Smooth muscle cell (in vitro differentiated cells): Measurements from ENCODE around the gene SDHA. TPM values are rescaled to one million over a fixed set of nuclear protein-coding genes. Genes with fewer than 3 reads are reported as not detected.
"Not testable (repeated sequence)": the region's sequence is repeated elsewhere in the genome, so short reads cannot be mapped to it uniquely, and the experiment has no call there.

Experiments
- DNase-seq: peaks from one replicate; lab custom pipeline; 2025; ENCODE audit not compliant: unreplicated experiment; lab: John Stamatoyannopoulos, UW
- H2AFZ ChIP-seq: fragments of 200-600 bp; sonication (generic); 2 replicates; pipeline ENCODE4 v1.6.0; 2016; ENCODE audit warnings: antibody characterized with exemption, low read depth, mild to moderate bottlenecking
- H3F3A ChIP-seq: fragments of 200-600 bp; sonication (generic); 2 replicates; pipeline ENCODE4 v1.6.0; 2017; ENCODE audit warnings: antibody characterized with exemption, low read depth
- H3K27ac ChIP-seq: fragments of 200-600 bp; sonication (generic); 2 replicates; pipeline ENCODE4 v1.5.1; 2016; ENCODE audit warnings: low read depth, mild to moderate bottlenecking
- H3K27me3 ChIP-seq: fragments of 200-600 bp; sonication (generic); 2 replicates; pipeline ENCODE4 v1.6.1; 2016; ENCODE audit warnings: low read depth, mild to moderate bottlenecking
- H3K36me3 ChIP-seq: fragments of 200-600 bp; sonication (generic); 2 replicates; pipeline ENCODE4 v1.5.1; 2016; ENCODE audit warnings: low read depth
- H3K4me1 ChIP-seq: fragments of 200-600 bp; sonication (generic); 2 replicates; pipeline ENCODE4 v1.5.1; 2016; ENCODE audit warnings: low read depth
- H3K4me2 ChIP-seq: fragments of 200-600 bp; sonication (generic); 2 replicates; pipeline ENCODE4 v1.6.0; 2016; ENCODE audit warnings: mild to moderate bottlenecking
- H3K4me3 ChIP-seq: fragments of 200-600 bp; sonication (generic); 2 replicates; pipeline ENCODE4 v1.5.1; 2016; ENCODE audit warnings: mild to moderate bottlenecking
- H3K79me2 ChIP-seq: fragments of 200-600 bp; sonication (generic); 2 replicates; pipeline ENCODE4 v1.6.0; 2016; ENCODE audit warnings: low read depth, mild to moderate bottlenecking
- H3K9ac ChIP-seq: fragments of 200-600 bp; sonication (generic); 2 replicates; pipeline ENCODE4 v1.6.0; 2016; ENCODE audit warnings: low read depth
- H3K9me3 ChIP-seq: fragments of 200-600 bp; sonication (generic); replicated peaks from 2 replicates; pipeline ENCODE4 v1.5.1; 2016; ENCODE audit warnings: low read depth
- H4K20me1 ChIP-seq: fragments of 200-600 bp; sonication (generic); 2 replicates; pipeline ENCODE4 v1.6.0; 2016; ENCODE audit warnings: low read depth
- WGBS: methylation state at CpG from one replicate; pipeline ENCODE4 v1.1.7; 2016; ENCODE audit warnings: low lambda C conversion rate; 5-methylcytosine and 5-hydroxymethylcytosine counted together
- polyA plus RNA-seq: library from polyadenylated mRNA; unstranded; fragments of >200 nt; fragmentation: Nextera tagmentation; extraction: Ambion mirVana; gene quantifications from 2 replicates; pipeline ENCODE4 v1.2.1, GENCODE V29; 2016
- total RNA-seq: library from RNA; depleted of rRNA; stranded (reverse); fragments of >200 nt; gene quantifications from 2 replicates; pipeline ENCODE4 v1.2.3, GENCODE V29; 2014
- TF ChIP-seq, protein P1 (sequence below): fragments of 200-600 bp; sonication (generic); IDR thresholded peaks from 2 replicates; pipeline ENCODE4 v1.5.1; 2017; ENCODE audit warnings: borderline replicate concordance, mild to moderate bottlenecking, antibody characterized with exemption; ENCODE audit not compliant: insufficient read depth, poor library complexity, severe bottlenecking

Gene SDHA
- total and polyA plus RNA-seq, 2 experiments from 2014 or later, result 59.7 to 130 TPM

DNA sequence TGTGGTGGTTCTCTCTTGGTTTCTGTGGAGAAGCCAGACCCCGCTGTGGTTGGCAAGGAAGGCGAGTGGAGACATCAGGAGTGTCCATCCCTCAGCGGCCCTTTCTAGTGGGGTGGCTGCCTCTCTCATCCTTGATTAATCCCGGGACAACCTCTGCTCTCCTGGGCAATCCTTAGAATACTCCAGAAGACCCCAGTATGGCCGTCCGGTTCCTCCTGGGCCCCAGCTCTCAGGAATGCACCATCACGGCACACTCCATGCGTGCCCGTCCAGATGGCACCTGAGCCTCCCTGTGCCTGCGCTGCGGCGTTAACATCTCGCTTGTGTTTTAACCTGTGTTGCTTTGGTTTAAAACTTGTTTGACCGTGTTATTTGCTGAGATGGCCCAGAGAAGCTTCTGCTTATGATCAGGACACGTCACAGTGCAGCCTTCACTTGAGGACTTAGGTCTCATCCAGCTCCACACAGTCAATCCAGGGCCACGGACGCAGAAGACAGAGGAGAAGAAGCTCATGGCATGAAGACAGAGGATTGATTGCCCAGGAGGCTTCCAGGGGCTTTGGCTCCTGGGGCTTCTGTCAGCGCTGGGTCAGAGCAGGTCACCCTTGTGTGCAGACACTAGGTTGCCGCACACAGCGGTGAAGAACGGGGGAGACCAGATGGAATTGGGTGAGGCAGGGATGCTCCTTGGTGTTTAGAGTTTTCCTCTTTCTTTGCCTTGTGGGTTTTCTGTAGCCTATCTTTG lies 82.7 kb downstream of the SDHA start:
- H3K9me3 ChIP-seq, H3K36me3 ChIP-seq, H3K4me1 ChIP-seq, H3K9ac ChIP-seq, H3F3A ChIP-seq, H3K4me3 ChIP-seq, H3K4me2 ChIP-seq, H3K27ac ChIP-seq, H3K27me3 ChIP-seq, H3K79me2 ChIP-seq, DNase-seq, H2AFZ ChIP-seq: not testable (repeated sequence)
- WGBS, result 95% methylated on average over 21 of the region's 21 CpGs
- H4K20me1 ChIP-seq, result peaks cover 88% of the 10 kb centered on the region

DNA sequence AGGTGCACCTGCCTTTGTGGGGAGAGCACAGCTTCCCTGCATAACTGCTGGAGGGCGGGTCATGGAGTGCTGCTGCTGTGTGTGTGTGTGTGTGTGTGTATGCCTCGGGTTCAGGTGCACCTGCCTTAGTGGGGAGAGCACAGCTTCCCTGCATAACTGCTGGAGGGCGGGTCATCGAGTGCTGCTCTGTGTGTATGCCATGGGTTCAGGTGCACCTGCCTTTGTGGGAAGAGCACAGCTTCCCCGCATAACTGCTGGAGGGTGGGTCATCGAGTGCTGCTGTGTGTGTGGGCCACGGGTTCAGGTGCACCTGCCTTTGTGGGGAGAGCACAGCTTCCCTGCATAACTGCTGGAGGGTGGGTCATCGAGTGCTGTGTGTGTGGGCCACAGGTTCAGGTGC lies 84.3 kb downstream of the SDHA start:
- not testable (repeated sequence) for DNase-seq, H2AFZ ChIP-seq, H3K4me3 ChIP-seq, H3K27ac ChIP-seq, H3K9me3 ChIP-seq, H3F3A ChIP-seq, H3K4me1 ChIP-seq, H3K36me3 ChIP-seq, H3K9ac ChIP-seq, H3K4me2 ChIP-seq, H3K79me2 ChIP-seq, H3K27me3 ChIP-seq
- H4K20me1 ChIP-seq, result peaks cover 88% of the 10 kb centered on the region
- 90% methylated on average over 8 of the region's 8 CpGs for WGBS

DNA sequence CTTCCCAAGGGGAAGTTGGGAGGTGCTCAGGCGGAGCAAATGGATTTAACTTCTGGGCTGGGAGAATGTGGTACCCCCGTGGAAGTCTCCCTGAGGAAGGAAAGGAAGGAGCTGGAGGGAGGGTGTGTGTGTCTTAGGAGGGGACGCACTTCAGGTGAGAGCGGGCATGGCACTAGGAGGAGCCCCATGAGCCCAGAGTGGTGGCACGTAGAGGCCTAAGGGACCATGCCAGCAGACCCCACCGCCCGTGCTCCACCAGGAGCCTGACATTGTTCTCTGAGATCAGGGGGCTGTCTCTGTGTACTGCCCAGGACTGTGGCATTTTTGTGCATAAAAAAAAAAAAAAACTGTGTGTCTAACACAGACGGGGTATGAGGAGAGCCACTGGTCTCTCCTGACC lies 84.8 kb downstream of the SDHA start:
- Histone ChIP-seq H3K4me2 (no peak overlapping the region), H2AFZ (no peak overlapping the region), H3K4me1 (no peaks in the 10 kb centered on the region), H4K20me1 (peaks cover 88% of the 10 kb centered on the region), H3K79me2 (peaks cover 6% of the 10 kb centered on the region), H3K9ac (no peak overlapping the region), H3K9me3 (no peaks in the 10 kb centered on the region), H3K36me3 (no peaks in the 10 kb centered on the region), H3K27ac (no peak overlapping the region), H3F3A (no peaks in the 10 kb centered on the region), H3K27me3 (no peaks in the 10 kb centered on the region), H3K4me3 (no peak overlapping the region)
- DNase-seq, result no peak
- WGBS, result 94% methylated on average over 8 of the region's 8 CpGs
- TF ChIP-seq, protein P1, sequence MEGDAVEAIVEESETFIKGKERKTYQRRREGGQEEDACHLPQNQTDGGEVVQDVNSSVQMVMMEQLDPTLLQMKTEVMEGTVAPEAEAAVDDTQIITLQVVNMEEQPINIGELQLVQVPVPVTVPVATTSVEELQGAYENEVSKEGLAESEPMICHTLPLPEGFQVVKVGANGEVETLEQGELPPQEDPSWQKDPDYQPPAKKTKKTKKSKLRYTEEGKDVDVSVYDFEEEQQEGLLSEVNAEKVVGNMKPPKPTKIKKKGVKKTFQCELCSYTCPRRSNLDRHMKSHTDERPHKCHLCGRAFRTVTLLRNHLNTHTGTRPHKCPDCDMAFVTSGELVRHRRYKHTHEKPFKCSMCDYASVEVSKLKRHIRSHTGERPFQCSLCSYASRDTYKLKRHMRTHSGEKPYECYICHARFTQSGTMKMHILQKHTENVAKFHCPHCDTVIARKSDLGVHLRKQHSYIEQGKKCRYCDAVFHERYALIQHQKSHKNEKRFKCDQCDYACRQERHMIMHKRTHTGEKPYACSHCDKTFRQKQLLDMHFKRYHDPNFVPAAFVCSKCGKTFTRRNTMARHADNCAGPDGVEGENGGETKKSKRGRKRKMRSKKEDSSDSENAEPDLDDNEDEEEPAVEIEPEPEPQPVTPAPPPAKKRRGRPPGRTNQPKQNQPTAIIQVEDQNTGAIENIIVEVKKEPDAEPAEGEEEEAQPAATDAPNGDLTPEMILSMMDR, result no peak

DNA sequence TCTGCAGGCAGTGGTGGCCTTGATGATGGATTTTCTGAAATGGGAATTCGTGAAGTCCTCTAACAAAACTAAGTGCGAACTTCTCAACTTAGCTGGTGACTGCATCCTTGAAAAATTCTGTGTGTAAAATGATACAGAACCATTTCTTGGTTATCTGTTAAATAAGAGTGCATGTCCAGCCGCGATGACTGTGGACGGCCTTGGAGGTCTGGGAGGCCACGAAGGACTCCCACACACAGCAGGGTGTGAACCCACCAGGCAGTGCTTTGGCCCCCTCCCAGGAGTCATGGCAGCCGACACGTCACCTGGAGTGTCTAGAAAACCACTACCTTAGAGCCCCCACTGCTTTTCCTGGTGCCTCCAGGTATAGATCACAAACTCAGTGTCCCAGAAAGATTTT lies 85.6 kb downstream of the SDHA start:
- H3K36me3 ChIP-seq, H3K27me3 ChIP-seq, H3K9ac ChIP-seq, H3K4me1 ChIP-seq, H3K27ac ChIP-seq, H3F3A ChIP-seq, H3K4me3 ChIP-seq, H3K79me2 ChIP-seq, H3K9me3 ChIP-seq, H3K4me2 ChIP-seq, DNase-seq, H2AFZ ChIP-seq: not testable (repeated sequence)
- WGBS, result 86% methylated on average over 8 of the region's 8 CpGs
- H4K20me1 ChIP-seq, result peaks cover 91% of the 10 kb centered on the region

DNA sequence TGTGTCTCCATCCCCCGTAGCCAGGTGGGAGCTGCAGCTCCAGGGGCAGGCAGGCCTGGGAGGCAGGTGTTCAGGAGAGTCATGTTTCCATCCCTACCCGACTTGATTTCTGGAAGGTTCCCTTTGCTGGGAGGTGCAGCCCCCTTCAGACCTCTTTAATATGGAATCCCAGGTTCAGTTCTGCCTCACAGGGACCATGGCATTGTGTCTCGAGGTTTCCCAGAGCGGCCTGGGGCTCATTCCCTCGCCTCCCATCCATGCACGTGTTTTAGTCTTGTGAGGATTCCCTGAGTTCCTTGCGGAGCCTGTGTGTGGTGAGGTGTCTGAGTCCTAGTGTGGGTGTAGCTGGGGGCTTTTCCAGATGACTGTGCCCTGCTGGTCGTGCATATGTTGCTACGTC lies 86.9 kb downstream of the SDHA start:
- H4K20me1 ChIP-seq, result peaks cover 91% of the 10 kb centered on the region
- no peak overlapping the region for H3K4me2 ChIP-seq
- WGBS, result 90% methylated on average over 9 of the region's 9 CpGs
- no peak overlapping the region for H3K9ac ChIP-seq
- H3K36me3 ChIP-seq, result no peaks in the 10 kb centered on the region
- no peak overlapping the region for H3K4me3 ChIP-seq
- DNase-seq, result no peak
- no peaks in the 10 kb centered on the region for H3K9me3 ChIP-seq
- no peaks in the 10 kb centered on the region for H3K4me1 ChIP-seq
- no peak overlapping the region for H2AFZ ChIP-seq
- H3K27me3 ChIP-seq, result no peaks in the 10 kb centered on the region
- H3K79me2 ChIP-seq, result peaks cover 6% of the 10 kb centered on the region
- no peak overlapping the region for H3K27ac ChIP-seq
- H3F3A ChIP-seq, result no peaks in the 10 kb centered on the region
- TF ChIP-seq, protein P1, result no peak
